OCI-LY1 (cell line): ENCODE data around the gene MAP6D1.

Experiments
- EZH2 ChIP-seq: fragments of 200-600 bp; sonication (generic), shearing (Covaris generic); IDR thresholded peaks from 2 replicates; pipeline ENCODE4 v1.8.0; 2017; ENCODE audit warnings: borderline replicate concordance, mixed run types, mild to moderate bottlenecking, antibody characterized with exemption, low read length, moderate library complexity, mixed read lengths
- TF ChIP-seq, protein P1 (sequence below): fragments of 200-600 bp; sonication (generic), shearing (Covaris generic); IDR thresholded peaks from 2 replicates; pipeline ENCODE4 v1.5.1; 2017; ENCODE audit warnings: mild to moderate bottlenecking, antibody characterized with exemption, low read length, moderate library complexity, mixed read lengths

- TF ChIP-seq, protein P1, sequence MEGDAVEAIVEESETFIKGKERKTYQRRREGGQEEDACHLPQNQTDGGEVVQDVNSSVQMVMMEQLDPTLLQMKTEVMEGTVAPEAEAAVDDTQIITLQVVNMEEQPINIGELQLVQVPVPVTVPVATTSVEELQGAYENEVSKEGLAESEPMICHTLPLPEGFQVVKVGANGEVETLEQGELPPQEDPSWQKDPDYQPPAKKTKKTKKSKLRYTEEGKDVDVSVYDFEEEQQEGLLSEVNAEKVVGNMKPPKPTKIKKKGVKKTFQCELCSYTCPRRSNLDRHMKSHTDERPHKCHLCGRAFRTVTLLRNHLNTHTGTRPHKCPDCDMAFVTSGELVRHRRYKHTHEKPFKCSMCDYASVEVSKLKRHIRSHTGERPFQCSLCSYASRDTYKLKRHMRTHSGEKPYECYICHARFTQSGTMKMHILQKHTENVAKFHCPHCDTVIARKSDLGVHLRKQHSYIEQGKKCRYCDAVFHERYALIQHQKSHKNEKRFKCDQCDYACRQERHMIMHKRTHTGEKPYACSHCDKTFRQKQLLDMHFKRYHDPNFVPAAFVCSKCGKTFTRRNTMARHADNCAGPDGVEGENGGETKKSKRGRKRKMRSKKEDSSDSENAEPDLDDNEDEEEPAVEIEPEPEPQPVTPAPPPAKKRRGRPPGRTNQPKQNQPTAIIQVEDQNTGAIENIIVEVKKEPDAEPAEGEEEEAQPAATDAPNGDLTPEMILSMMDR: no peak
- no peak for TF ChIP-seq EZH2
Measured at GRCh38 chr3:183815563-183815940, 9.8 kb downstream of the MAP6D1 start.
